Esophagus muscularis mucosa (tissue), 4 donors: Measurements from ENCODE around the gene PTPN1. TPM values are rescaled to one million over a fixed set of nuclear protein-coding genes. Genes with fewer than 3 reads are reported as not detected.

Experiments used
- DNase-seq: peaks from one replicate; pipeline ENCODE4 v3.0.0-alpha.2; 2017; ENCODE audit errors: extremely low spot score
- H3K27ac ChIP-seq, 4 donors: fragments of 200-600 bp; sonication (generic); replicated peaks in 1 of 4; 1 replicate in 3 of 4; 2 replicates in 1 of 4; pipeline ENCODE4 v1.5.1; 2016 to 2019; ENCODE audit warnings: mild to moderate bottlenecking in 1 of 4
- H3K27me3 ChIP-seq, 4 donors: fragments of 200-600 bp; sonication (generic); one replicate each; pipeline versions ENCODE4 v1.5.1 to v1.6.0; 2016 to 2019
- H3K36me3 ChIP-seq, 4 donors: fragments of 200-600 bp; sonication (generic); one replicate each; pipeline ENCODE4 v1.5.1; 2016 to 2019
- H3K4me1 ChIP-seq, 4 donors: fragments of 200-600 bp; sonication (generic); one replicate each; pipeline ENCODE4 v1.5.1; 2016 to 2019
- H3K4me3 ChIP-seq, 4 donors: fragments of 200-600 bp; sonication (generic); 1 replicate in 2 of 4; 2 replicates in 2 of 4; pipeline ENCODE4 v1.5.1; 2016 to 2019; ENCODE audit warnings: mild to moderate bottlenecking in 4 of 4, moderate library complexity in 1 of 4
- H3K9me3 ChIP-seq, 4 donors: fragments of 200-600 bp; sonication (generic); 1 replicate in 3 of 4; 2 replicates in 1 of 4; pipeline ENCODE4 v1.5.1; 2016 to 2019
- CTCF ChIP-seq, 3 experiments: fragments of 200-600 bp in 2 of 3; fragments of 450-650 bp in 1 of 3; sonication (generic) in 2 of 3; IDR thresholded peaks; one replicate each; pipeline ENCODE4 v1.5.1; 2017 to 2019; ENCODE audit warnings: antibody characterized with exemption in 3 of 3, mild to moderate bottlenecking in 2 of 3, moderate library complexity in 1 of 3
- EP300 ChIP-seq: sonication (generic); formaldehyde crosslinking; IDR thresholded peaks from one replicate; pipeline ENCODE4 v1.6.1; 2017; ENCODE audit warnings: antibody characterized with exemption
- POLR2A ChIP-seq: fragments of 450-650 bp; IDR thresholded peaks from one replicate; pipeline ENCODE4 v1.6.1; 2017; ENCODE audit warnings: antibody characterized with exemption, moderate library complexity, mild to moderate bottlenecking, low read depth
- POLR2AphosphoS5 ChIP-seq, 2 donors: sonication (generic); formaldehyde crosslinking; IDR thresholded peaks; one replicate each; pipeline ENCODE4 v1.6.1; 2017; ENCODE audit warnings: antibody characterized with exemption in 2 of 2
- WGBS: methylation state at CpG from one replicate; pipeline ENCODE4 v1.1.5; 2018; 5-methylcytosine and 5-hydroxymethylcytosine counted together
- intact Hi-C: fragments of 100-400 bp; cut with DNase I; formaldehyde crosslinking; loops from one replicate; pipeline ENCODE4 v1.15.1; 2023
- total RNA-seq, 4 donors: library from RNA; depleted of rRNA; stranded (reverse); fragments of >200 nt; gene quantifications; one replicate each; pipeline versions ENCODE4 v1.1.0 to v1.2.1, GENCODE V29; 2016

PTPN1 gene
- total RNA-seq, 4 donors from 2014 or later, result 21.2 to 49.0 (median 41.0) TPM

GRCh38 chr20:50488236-50488806, 21.9 kb upstream of the PTPN1 start:
- Histone ChIP-seq H3K4me3 (no peak overlapping the region), H3K36me3 (no peaks in the 10 kb centered on the region), H3K9me3 (no peaks in the 10 kb centered on the region), H3K27me3 (no peaks in the 10 kb centered on the region), H3K4me1 (peaks cover under 1 to 11% (median 9%) of the 10 kb centered on the region in 4 donors), H3K27ac (no peak overlapping the region)
- intact Hi-C loops, result no loop called here
- WGBS, result 90% methylated on average over 10 of the region's 10 CpGs
- no peak for DNase-seq
- TF ChIP-seq EP300, result no peak
- no peak for TF ChIP-seq POLR2A
- no peak for TF ChIP-seq POLR2AphosphoS5 (IDR thresholded peaks at IDR 0.05)
- no peak for TF ChIP-seq CTCF (IDR thresholded peaks at IDR 0.05)

DNA sequence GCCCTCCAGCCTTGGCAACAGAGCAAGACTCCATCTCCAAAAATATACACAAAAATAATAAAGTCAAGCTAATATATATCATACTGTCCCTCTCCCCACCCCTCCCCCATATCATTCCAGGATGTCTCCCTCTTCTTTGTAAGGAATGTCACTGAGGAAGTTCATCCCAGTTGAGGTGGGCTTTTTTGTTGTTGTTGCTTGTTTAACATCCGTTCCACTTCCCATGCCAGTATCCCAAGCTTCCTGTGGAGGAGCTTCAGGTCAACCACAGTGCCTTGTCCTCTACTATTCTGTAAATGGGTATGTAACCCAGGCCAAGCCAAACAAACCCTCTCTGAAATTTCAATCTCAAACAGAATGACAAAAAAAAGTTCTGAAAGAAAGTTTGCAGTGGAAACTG, 19.0 kb upstream of the PTPN1 start:
- Histone ChIP-seq H3K4me1 (no peaks in the 10 kb centered on the region), H3K36me3 (no peaks in the 10 kb centered on the region), H3K4me3 (no peak overlapping the region), H3K9me3 (no peaks in the 10 kb centered on the region), H3K27me3 (no peaks in the 10 kb centered on the region), H3K27ac (no peak overlapping the region)
- DNase-seq, result no peak
- intact Hi-C loops, result no loop called here
- 75% methylated on average over 1 of the region's 1 CpG for WGBS
- TF ChIP-seq CTCF (IDR thresholded peaks at IDR 0.05), result no peak
- TF ChIP-seq EP300, result no peak
- TF ChIP-seq POLR2A, result no peak
- TF ChIP-seq POLR2AphosphoS5 (IDR thresholded peaks at IDR 0.05), result no peak

DNA sequence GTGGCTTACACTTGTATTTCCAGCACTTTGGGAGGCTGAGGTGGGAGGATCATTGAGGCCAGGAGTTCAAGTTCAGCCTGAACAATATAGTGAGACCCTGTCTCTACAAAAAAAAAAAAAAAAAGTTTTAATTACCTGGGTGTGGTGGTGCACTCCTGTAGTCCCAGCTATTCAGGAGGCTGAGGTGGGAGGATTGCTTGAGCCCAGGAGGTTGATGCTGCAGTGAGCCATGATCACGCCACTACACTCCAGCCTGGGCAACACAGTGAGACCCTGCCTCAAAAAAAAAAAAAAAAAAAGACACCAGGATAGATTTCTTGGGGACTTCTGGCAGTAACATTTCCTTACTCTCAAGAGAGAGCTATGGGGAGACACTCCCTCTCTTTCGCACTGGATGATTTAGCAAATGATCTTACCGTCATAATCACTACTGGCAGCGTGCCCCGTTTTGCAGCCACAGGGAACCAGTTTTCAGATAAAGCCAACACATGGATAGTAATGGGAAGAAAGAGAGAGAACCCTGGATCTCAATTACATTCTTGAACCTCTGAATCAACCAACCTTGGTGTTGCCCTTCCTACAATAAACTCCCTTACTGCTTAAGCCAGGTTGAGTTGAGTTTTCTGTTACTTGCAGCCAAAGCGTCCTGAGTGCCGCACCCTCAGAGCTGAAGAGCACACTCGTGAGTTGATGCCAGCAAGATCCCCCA, 18.1 kb upstream of the PTPN1 start:
- Histone ChIP-seq H3K27me3 (no peaks in the 10 kb centered on the region), H3K4me3 (no peak overlapping the region), H3K4me1 (no peaks in the 10 kb centered on the region), H3K36me3 (no peaks in the 10 kb centered on the region), H3K9me3 (no peaks in the 10 kb centered on the region), H3K27ac (no peak overlapping the region)
- DNase-seq, result no peak
- 79% methylated on average over 8 of the region's 8 CpGs for WGBS
- intact Hi-C loops, result no loop called here
- no peak for TF ChIP-seq POLR2A
- TF ChIP-seq POLR2AphosphoS5 (IDR thresholded peaks at IDR 0.05), result no peak
- no peak for TF ChIP-seq CTCF (IDR thresholded peaks at IDR 0.05)
- no peak for TF ChIP-seq EP300

DNA sequence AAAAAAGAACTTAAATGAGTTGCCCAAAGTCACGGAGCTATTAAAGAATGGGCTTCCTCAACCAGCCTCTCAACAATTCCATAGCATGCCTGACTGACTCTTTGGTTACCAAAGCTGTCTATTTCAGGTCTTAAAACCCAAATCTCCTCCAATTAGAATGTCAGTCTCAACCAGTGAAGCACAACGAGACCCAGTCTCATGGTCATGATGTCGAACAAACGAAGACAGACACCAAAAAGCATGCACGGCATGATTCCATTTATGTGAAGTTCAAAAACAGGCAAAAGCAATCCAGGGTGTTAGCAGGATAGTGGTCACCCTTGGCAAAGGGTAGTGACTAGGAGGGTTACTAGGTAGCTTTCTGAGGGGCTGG, 16.3 kb upstream of the PTPN1 start:
- Histone ChIP-seq H3K27me3 (no peaks in the 10 kb centered on the region), H3K4me1 (no peaks in the 10 kb centered on the region), H3K27ac (no peak overlapping the region), H3K9me3 (no peaks in the 10 kb centered on the region), H3K4me3 (no peak overlapping the region), H3K36me3 (no peaks in the 10 kb centered on the region)
- DNase-seq, result no peak
- intact Hi-C loops, result no loop called here
- TF ChIP-seq CTCF (IDR thresholded peaks at IDR 0.05) (no peak), EP300 (no peak), POLR2A (no peak), POLR2AphosphoS5 (IDR thresholded peaks at IDR 0.05) (no peak)
- 90% methylated on average over 5 of the region's 5 CpGs for WGBS

DNA sequence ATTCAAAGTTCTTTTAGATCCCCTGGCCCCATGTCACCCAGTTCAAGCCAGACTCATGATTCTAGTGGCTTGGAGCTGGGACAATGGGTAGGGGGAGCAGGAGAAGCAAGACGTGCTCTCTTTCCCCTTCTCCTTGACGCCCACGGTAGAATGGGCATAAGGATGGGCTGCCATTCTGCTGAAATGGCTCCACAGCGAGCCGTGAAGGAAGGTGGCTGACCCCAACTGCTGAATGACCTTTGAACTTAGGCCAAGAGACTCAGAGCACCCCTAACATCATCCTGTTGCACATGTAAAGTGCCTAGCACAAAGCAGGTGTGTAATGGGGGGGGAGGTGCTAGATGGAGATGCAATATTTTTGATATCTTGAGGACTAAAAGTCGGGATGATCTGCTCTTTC, 15.8 kb upstream of the PTPN1 start:
- intact Hi-C loops, result no loop called here
- WGBS, result 86% methylated on average over 6 of the region's 6 CpGs
- no peak for TF ChIP-seq POLR2A
- TF ChIP-seq POLR2AphosphoS5 (IDR thresholded peaks at IDR 0.05), result no peak
- no peak for TF ChIP-seq EP300
- TF ChIP-seq CTCF (IDR thresholded peaks at IDR 0.05), result no peak
- no peak overlapping the region for H3K27ac ChIP-seq
- H3K9me3 ChIP-seq, result no peaks in the 10 kb centered on the region
- no peaks in the 10 kb centered on the region for H3K36me3 ChIP-seq
- H3K4me1 ChIP-seq, result no peaks in the 10 kb centered on the region
- H3K4me3 ChIP-seq, result no peak overlapping the region
- H3K27me3 ChIP-seq, result no peaks in the 10 kb centered on the region
- no peak for DNase-seq
